OCI-LY7 (cell line): ENCODE measurements around the gene CKS2. TPM values are rescaled to one million over a fixed set of nuclear protein-coding genes. Genes with fewer than 3 reads are reported as not detected.

Experiments
- BruUV-seq: library from RNA; stranded (reverse); fragments of 400-500 nt; replicated peaks from 2 replicates; lab custom pipeline; 2021; lab: Mats Ljungman, UMichigan
- CTCF ChIA-PET: fragments of 300-600 bp; sonication (Branson Sonifier 250); formaldehyde crosslinking; loops from one replicate; lab custom pipeline; 2022; ENCODE audit warnings: antibody characterized with exemption; ENCODE audit not compliant: unreplicated experiment; lab: Charles Lee
- POLR2A ChIA-PET: fragments of 300-600 bp; sonication (Branson Sonifier 250); formaldehyde crosslinking; loops from one replicate; lab custom pipeline; 2022; ENCODE audit warnings: antibody characterized with exemption; lab: Charles Lee
- DNase-seq: peaks from one replicate; pipeline ENCODE4 v3.0.0-alpha.2; 2015; ENCODE audit warnings: low spot score
- H2AFZ ChIP-seq: fragments of 200-600 bp; sonication (generic), shearing (Covaris generic); 2 replicates; pipeline ENCODE4 v1.6.1; 2014; ENCODE audit warnings: mild to moderate bottlenecking, antibody characterized with exemption, low read length, moderate library complexity
- H3K27ac ChIP-seq: fragments of 200-600 bp; sonication (generic); 2 replicates; pipeline ENCODE4 v1.5.1; 2014; ENCODE audit warnings: mixed run types, low read depth, mild to moderate bottlenecking, moderate library complexity, low read length, inconsistent platforms; ENCODE audit not compliant: poor library complexity, severe bottlenecking
- H3K36me3 ChIP-seq: fragments of 200-600 bp; sonication (generic); 2 replicates; pipeline ENCODE4 v1.6.1; 2014; ENCODE audit warnings: mild to moderate bottlenecking, antibody characterized with exemption, low read length, moderate library complexity, mixed read lengths; ENCODE audit not compliant: insufficient read depth
- H3K4me1 ChIP-seq: fragments of 200-600 bp; sonication (generic); 2 replicates; pipeline ENCODE4 v1.5.1; 2014; ENCODE audit warnings: mild to moderate bottlenecking, low read length; ENCODE audit not compliant: insufficient read depth, poor library complexity, severe bottlenecking
- H3K4me2 ChIP-seq: fragments of 200-600 bp; sonication (generic); 2 replicates; pipeline ENCODE4 v1.6.1; 2014; ENCODE audit warnings: mild to moderate bottlenecking, low read length
- H3K4me3 ChIP-seq: fragments of 200-600 bp; sonication (generic); 2 replicates; pipeline ENCODE4 v1.5.1; 2014; ENCODE audit warnings: mild to moderate bottlenecking, low read depth, low read length; ENCODE audit not compliant: poor library complexity, severe bottlenecking
- H3K79me2 ChIP-seq: fragments of 200-600 bp; sonication (generic); 2 replicates; pipeline ENCODE4 v1.6.1; 2016; ENCODE audit warnings: low read depth, mild to moderate bottlenecking, low read length, moderate library complexity, mixed read lengths; ENCODE audit not compliant: insufficient read depth
- H3K9me2 ChIP-seq: fragments of 200-600 bp; sonication (generic); 2 replicates; pipeline ENCODE4 v1.6.1; 2016; ENCODE audit warnings: mild to moderate bottlenecking, low read length, mixed read lengths; ENCODE audit not compliant: insufficient read depth
- H3K9me3 ChIP-seq: fragments of 200-600 bp; sonication (generic); 2 replicates; pipeline ENCODE4 v1.6.1; 2014; ENCODE audit warnings: mild to moderate bottlenecking, mixed run types, low read length, mixed read lengths
- H4K20me1 ChIP-seq: fragments of 200-600 bp; sonication (generic); 2 replicates; pipeline ENCODE4 v1.6.1; 2014; ENCODE audit warnings: mild to moderate bottlenecking, antibody characterized with exemption, low read length, moderate library complexity, mixed read lengths; ENCODE audit not compliant: insufficient read depth
- EZH2phosphoT487 ChIP-seq: fragments of 200-600 bp; sonication (generic); IDR thresholded peaks from 2 replicates; pipeline ENCODE4 v1.6.1; 2018; ENCODE audit warnings: low read depth, borderline replicate concordance, mild to moderate bottlenecking, mixed run types, antibody characterized with exemption, low read length, moderate library complexity, mixed read lengths
- intact Hi-C: fragments of 100-400 bp; cut with micrococcal nuclease; formaldehyde crosslinking; loops from one replicate; pipeline ENCODE4 v1.10.0; 2022; ENCODE audit not compliant: unreplicated experiment
- total RNA-seq, 2 experiments: library from RNA; depleted of rRNA in 1 of 2; stranded (reverse); fragments of >200 nt in 1 of 2; shearing (Covaris generic) in 1 of 2; gene quantifications; 2 replicates each; pipeline ENCODE4 v1.2.3, GENCODE V29; 2014 to 2022
- TF ChIP-seq, protein P1 (sequence below): fragments of 200-600 bp; sonication (generic); conservative IDR thresholded peaks from 2 replicates; pipeline ENCODE4 v1.5.1; 2014; ENCODE audit warnings: mild to moderate bottlenecking, antibody characterized with exemption, low read length, moderate library complexity, mixed read lengths

The CKS2 gene
- total RNA-seq, 2 experiments from 2014 or later: 285 to 299 TPM

DNA sequence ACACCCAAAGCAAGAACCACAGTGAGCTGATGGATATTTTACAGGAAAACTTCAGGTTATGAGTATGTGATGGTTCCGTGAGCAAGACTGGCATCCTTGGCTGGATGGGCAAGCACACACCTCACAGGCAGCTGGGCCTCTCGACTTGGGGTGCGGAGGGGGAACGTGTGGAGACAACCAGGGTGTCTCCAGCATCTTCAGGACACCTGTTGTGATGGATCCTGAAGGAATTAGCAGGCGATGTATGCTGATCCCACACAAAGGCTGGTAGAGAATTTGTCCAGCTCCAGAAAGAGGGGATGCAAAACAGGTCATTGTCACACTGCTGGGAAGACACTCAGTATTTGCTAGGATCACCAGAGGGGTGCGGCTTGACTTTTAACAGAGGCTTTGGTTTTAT lies 50.0 kb downstream of the CKS2 start:
- BruUV-seq: no TSS peak
- POLR2A ChIA-PET: interaction anchor here (1.5 kb wide), 1 partner anchor 15 kb away, joined by 3 read pairs; no protein-coding TSS in a partner anchor
- Histone ChIP-seq H3K4me2 (no peak overlapping the region), H3K27ac (no peak overlapping the region), H3K79me2 (no peaks in the 10 kb centered on the region), H3K4me1 (no peaks in the 10 kb centered on the region), H3K9me2 (no peaks in the 10 kb centered on the region), H2AFZ (no peak overlapping the region), H3K36me3 (peaks cover 69% of the 10 kb centered on the region), H4K20me1 (no peaks in the 10 kb centered on the region), H3K4me3 (no peak overlapping the region), H3K9me3 (no peaks in the 10 kb centered on the region)
- DNase-seq: no peak
- intact Hi-C loops: no loop called here
- TF ChIP-seq EZH2phosphoT487: no peak
- TF ChIP-seq, protein P1, sequence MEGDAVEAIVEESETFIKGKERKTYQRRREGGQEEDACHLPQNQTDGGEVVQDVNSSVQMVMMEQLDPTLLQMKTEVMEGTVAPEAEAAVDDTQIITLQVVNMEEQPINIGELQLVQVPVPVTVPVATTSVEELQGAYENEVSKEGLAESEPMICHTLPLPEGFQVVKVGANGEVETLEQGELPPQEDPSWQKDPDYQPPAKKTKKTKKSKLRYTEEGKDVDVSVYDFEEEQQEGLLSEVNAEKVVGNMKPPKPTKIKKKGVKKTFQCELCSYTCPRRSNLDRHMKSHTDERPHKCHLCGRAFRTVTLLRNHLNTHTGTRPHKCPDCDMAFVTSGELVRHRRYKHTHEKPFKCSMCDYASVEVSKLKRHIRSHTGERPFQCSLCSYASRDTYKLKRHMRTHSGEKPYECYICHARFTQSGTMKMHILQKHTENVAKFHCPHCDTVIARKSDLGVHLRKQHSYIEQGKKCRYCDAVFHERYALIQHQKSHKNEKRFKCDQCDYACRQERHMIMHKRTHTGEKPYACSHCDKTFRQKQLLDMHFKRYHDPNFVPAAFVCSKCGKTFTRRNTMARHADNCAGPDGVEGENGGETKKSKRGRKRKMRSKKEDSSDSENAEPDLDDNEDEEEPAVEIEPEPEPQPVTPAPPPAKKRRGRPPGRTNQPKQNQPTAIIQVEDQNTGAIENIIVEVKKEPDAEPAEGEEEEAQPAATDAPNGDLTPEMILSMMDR: no peak
- CTCF ChIA-PET: no interaction called here

- intact Hi-C loops: no loop called here
- H2AFZ ChIP-seq: no peak overlapping the region
- H3K4me1 ChIP-seq: no peaks in the 10 kb centered on the region
- no peak for DNase-seq
- no peaks in the 10 kb centered on the region for H3K9me2 ChIP-seq
- TF ChIP-seq, protein P1: no peak
- no peak for TF ChIP-seq EZH2phosphoT487
- H3K4me3 ChIP-seq: no peak overlapping the region
- H3K36me3 ChIP-seq: peaks cover 59% of the 10 kb centered on the region
- H4K20me1 ChIP-seq: no peaks in the 10 kb centered on the region
- H3K4me2 ChIP-seq: no peak overlapping the region
- H3K27ac ChIP-seq: no peak overlapping the region
- BruUV-seq: no TSS peak
- H3K79me2 ChIP-seq: no peaks in the 10 kb centered on the region
- CTCF ChIA-PET: no interaction called here
- H3K9me3 ChIP-seq: no peaks in the 10 kb centered on the region
- POLR2A ChIA-PET: no interaction called here
These were observed 51.0 kb downstream of the CKS2 start for GRCh38 chr9:89361816-89362646.

DNA sequence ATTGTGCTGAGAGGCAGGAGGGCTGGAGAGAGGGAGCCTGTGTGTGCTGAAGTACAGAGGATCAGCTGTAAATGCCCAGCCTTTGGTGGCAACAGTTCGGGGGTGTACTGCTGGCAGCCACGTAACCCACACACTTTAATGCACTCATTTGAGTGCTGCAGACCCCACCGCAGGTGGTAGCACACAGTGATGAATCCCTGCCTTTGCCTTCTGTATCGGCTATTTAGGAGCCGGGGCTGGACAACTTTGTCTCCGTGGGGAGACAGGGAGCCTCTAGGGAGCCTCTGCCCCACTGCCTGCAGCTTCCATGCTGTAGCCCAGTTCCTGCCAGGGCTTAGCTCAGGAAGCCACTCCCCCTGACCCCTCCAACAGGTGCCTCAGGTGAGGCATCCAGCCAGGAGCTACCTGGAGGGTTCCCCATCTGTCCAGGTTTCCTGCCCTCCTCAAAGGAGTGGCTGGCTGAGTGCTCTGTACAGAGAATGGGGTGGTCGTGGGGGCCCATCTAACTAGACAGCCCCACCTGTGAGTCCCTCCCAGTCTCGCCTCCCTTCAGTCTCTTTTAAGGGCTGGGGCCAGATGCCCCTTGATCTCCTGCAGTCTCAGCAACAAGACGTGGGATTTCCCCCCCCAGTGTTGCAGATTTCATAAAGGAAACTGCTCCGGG lies 51.8 kb downstream of the CKS2 start:
- TF ChIP-seq, protein P1: no peak
- no peak for TF ChIP-seq EZH2phosphoT487
- no TSS peak for BruUV-seq
- Histone ChIP-seq H3K79me2 (no peaks in the 10 kb centered on the region), H3K4me3 (no peak overlapping the region), H4K20me1 (no peaks in the 10 kb centered on the region), H3K9me3 (no peaks in the 10 kb centered on the region), H3K27ac (no peak overlapping the region), H3K9me2 (no peaks in the 10 kb centered on the region), H2AFZ (no peak overlapping the region), H3K4me1 (no peaks in the 10 kb centered on the region), H3K4me2 (no peak overlapping the region), H3K36me3 (peaks cover 51% of the 10 kb centered on the region)
- ChIA-PET CTCF (no interaction called here), POLR2A (no interaction called here)
- no peak for DNase-seq
- intact Hi-C loops: no loop called here
